Lower leg skin (tissue), 3 donors: Measurements from ENCODE around the gene FOXD2.

Source experiments
- CTCF ChIP-seq, 3 donors: fragments of 450-650 bp; IDR thresholded peaks; one replicate each; pipeline ENCODE4 v1.5.1; 2016; ENCODE audit warnings: antibody characterized with exemption in 3 of 3, mild to moderate bottlenecking in 3 of 3, moderate library complexity in 2 of 3
- POLR2A ChIP-seq, 2 donors: fragments of 450-650 bp; IDR thresholded peaks; one replicate each; pipeline ENCODE4 v1.6.1; 2016 to 2017; ENCODE audit warnings: antibody characterized with exemption in 2 of 2, mild to moderate bottlenecking in 1 of 2, moderate library complexity in 1 of 2

GRCh38 chr1:47390843-47391242 is 47.0 kb upstream of the FOXD2 start:
- no peak for TF ChIP-seq CTCF (IDR thresholded peaks at IDR 0.05)
- no peak for TF ChIP-seq POLR2A (IDR thresholded peaks at IDR 0.05)
